K562 (cell line): ENCODE results near the gene COL25A1. TPM values are rescaled to one million over a fixed set of nuclear protein-coding genes. Genes with fewer than 3 reads are reported as not detected.

Experiments used
- ATAC-seq: fragments of 200-7000 bp; cut with Tn5 transposase; 3 replicates; pipeline ENCODE4 v1.9.1; 2020; ENCODE audit warnings: moderate library complexity
- BruUV-seq: library from RNA; stranded (reverse); fragments of 400-500 nt; replicated peaks from 2 replicates; lab custom pipeline; 2021; lab: Mats Ljungman, UMichigan
- CTCF ChIA-PET: fragments of 300-600 bp; formaldehyde crosslinking; extraction: SDS; loops from one replicate; lab custom pipeline; 2021; ENCODE audit warnings: low intra/inter-chr PET ratio; lab: Yijun Ruan, JAX
- POLR2A ChIA-PET: fragments of 300-600, 350-650 bp; sonication (Branson Sonifier 250); formaldehyde crosslinking; extraction: SDS; loops from one replicate; lab custom pipeline; 2021; ENCODE audit warnings: antibody characterized with exemption, inconsistent platforms; lab: Yijun Ruan, JAX
- DNase-seq, 4 experiments: peaks; one replicate each; pipeline versions ENCODE4 v3.0.0 to v3.0.0-alpha.2; 2011 to 2018; ENCODE audit warnings: low spot score in 3 of 4, mixed read lengths in 3 of 4; ENCODE audit errors: extremely low read depth in 1 of 4
- FAIRE-seq: peaks from 2 replicates; lab custom pipeline; 2011; peaks lifted over from hg19 to GRCh38; lab: Jason Lieb, UNC
- H2AFZ ChIP-seq: 2 replicates; pipeline ENCODE4 v1.6.0; 2011; ENCODE audit warnings: low read depth, low read length, control low read depth, inconsistent platforms
- H3K27ac ChIP-seq: fragments of 200-600 bp; 3 replicates; pipeline ENCODE4 v1.8.0; 2011; ENCODE audit warnings: low read depth, mild to moderate bottlenecking, control low read depth, inconsistent platforms, low read length, moderate library complexity, mixed read lengths; ENCODE audit errors: extremely low read depth
- H3K27me3 ChIP-seq, 2 experiments: fragments of 300-600 bp in 1 of 2; 2 replicates in 1 of 2; 3 replicates in 1 of 2; pipeline versions ENCODE4 v1.6.0 to v1.8.0; 2011; ENCODE audit warnings: inconsistent platforms in 2 of 2, low read length in 2 of 2, mild to moderate bottlenecking in 1 of 2, mixed read lengths in 1 of 2, moderate library complexity in 1 of 2; ENCODE audit not compliant: control insufficient read depth in 2 of 2, insufficient read depth in 2 of 2
- H3K36me3 ChIP-seq: fragments of 300-600 bp; 3 replicates; pipeline ENCODE4 v1.8.0; 2011; ENCODE audit warnings: mild to moderate bottlenecking, low read length, inconsistent platforms; ENCODE audit not compliant: control insufficient read depth, insufficient read depth
- H3K4me1 ChIP-seq, 2 experiments: fragments of 200-600 bp in 1 of 2; replicated peaks in 1 of 2; 2 replicates in 1 of 2; 3 replicates in 1 of 2; pipeline versions ENCODE4 v1.5.1 to v1.8.0; 2011; ENCODE audit warnings: inconsistent platforms in 2 of 2, low read length in 2 of 2, mild to moderate bottlenecking in 1 of 2, mixed read lengths in 1 of 2, moderate library complexity in 1 of 2; ENCODE audit not compliant: control insufficient read depth in 2 of 2, insufficient read depth in 2 of 2
- H3K4me2 ChIP-seq: 2 replicates; pipeline ENCODE4 v1.6.1; 2011; ENCODE audit warnings: low read length, control low read depth, inconsistent platforms, mixed read lengths; ENCODE audit not compliant: insufficient read depth
- H3K4me3 ChIP-seq: fragments of 200-600 bp; sonication (generic), shearing (Covaris generic); 2 replicates; pipeline ENCODE4 v1.5.1; 2016; ENCODE audit warnings: control low read depth, inconsistent platforms
- H3K79me2 ChIP-seq: fragments of 200-600 bp; 3 replicates; pipeline ENCODE4 v1.8.0; 2011; ENCODE audit warnings: low read length, inconsistent platforms; ENCODE audit not compliant: control insufficient read depth, insufficient read depth
- H3K9ac ChIP-seq, 2 experiments: 2 replicates each; pipeline versions ENCODE4 v1.6.0 to v1.6.1; 2011; ENCODE audit warnings: low read depth in 2 of 2, low read length in 2 of 2, control low read depth in 1 of 2, inconsistent platforms in 1 of 2, mild to moderate bottlenecking in 1 of 2, mixed read lengths in 1 of 2; ENCODE audit not compliant: insufficient read depth in 1 of 2
- H3K9me1 ChIP-seq: one replicate; pipeline ENCODE4 v1.6.0; 2011; ENCODE audit warnings: inconsistent platforms, mild to moderate bottlenecking, low read length, moderate library complexity; ENCODE audit not compliant: control insufficient read depth, insufficient read depth
- H3K9me3 ChIP-seq: replicated peaks from 2 replicates; pipeline ENCODE4 v1.5.1; 2011; ENCODE audit warnings: low read depth, low read length, inconsistent platforms; ENCODE audit not compliant: control insufficient read depth, insufficient read depth
- H4K20me1 ChIP-seq: replicated peaks from 2 replicates; pipeline ENCODE4 v1.6.1; 2011; ENCODE audit warnings: low read length, inconsistent platforms, mixed read lengths; ENCODE audit not compliant: control insufficient read depth, insufficient read depth
- C11orf30 ChIP-seq: fragments of 450-650 bp; IDR thresholded peaks from 2 replicates; pipeline ENCODE4 v1.6.1; 2016; ENCODE audit warnings: low read depth, mild to moderate bottlenecking
- CBFA2T3 ChIP-seq: fragments of 450-650 bp; IDR thresholded peaks from 2 replicates; pipeline ENCODE4 v1.6.1; 2017
- EHMT2 ChIP-seq: fragments of 450-650 bp; IDR thresholded peaks from 2 replicates; pipeline ENCODE4 v1.6.1; 2018; ENCODE audit warnings: antibody characterized with exemption
- GATAD2B ChIP-seq: fragments of 450-650 bp; IDR thresholded peaks from 2 replicates; pipeline ENCODE4 v1.6.1; 2017; ENCODE audit warnings: mild to moderate bottlenecking, borderline replicate concordance
- LEF1 ChIP-seq: fragments of 450-650 bp; IDR thresholded peaks from 2 replicates; pipeline ENCODE4 v1.6.1; 2016; ENCODE audit warnings: mild to moderate bottlenecking
- MAFF ChIP-seq: IDR thresholded peaks from 2 replicates; pipeline ENCODE4 v1.6.1; 2012; ENCODE audit warnings: low read length, improper control_type of control experiment
- NCOA1 ChIP-seq: fragments of 450-650 bp; IDR thresholded peaks from 2 replicates; pipeline ENCODE4 v1.6.1; 2016; ENCODE audit warnings: low read depth
- POU5F1 ChIP-seq: fragments of 150-350 bp; IDR thresholded peaks from 2 replicates; pipeline ENCODE4 v1.6.1; 2014; ENCODE audit warnings: borderline replicate concordance, low read length, low read depth, mild to moderate bottlenecking; ENCODE audit not compliant: partially characterized antibody
- RCOR1 ChIP-seq, 2 experiments: IDR thresholded peaks; 2 replicates each; pipeline ENCODE4 v1.6.1; 2012; ENCODE audit warnings: low read depth in 2 of 2, low read length in 2 of 2, borderline replicate concordance in 1 of 2, improper control_type of control experiment in 1 of 2
- SNIP1 ChIP-seq: fragments of 450-650 bp; IDR thresholded peaks from 2 replicates; pipeline ENCODE4 v1.7.1; 2017; ENCODE audit warnings: low read depth, mild to moderate bottlenecking
- ZNF197 ChIP-seq: fragments of 200-800 bp; sonication (Bioruptor generic); IDR thresholded peaks from 2 replicates; pipeline ENCODE4 v1.6.1; 2016; ENCODE audit warnings: low read depth, missing genetic modification characterization, missing compliant biosample characterization
- ZNF561 ChIP-seq: fragments of 450-650 bp; formaldehyde crosslinking; conservative IDR thresholded peaks from 2 replicates; pipeline ENCODE4 v1.4.0; 2020; ENCODE audit warnings: mild to moderate bottlenecking, moderate library complexity
- ZNF695 ChIP-seq: fragments of 450-650 bp; formaldehyde crosslinking; IDR thresholded peaks from 2 replicates; pipeline ENCODE4 v1.4.0; 2020; ENCODE audit warnings: mild to moderate bottlenecking, moderate library complexity
- ZNF717 ChIP-seq: fragments of 250-450 bp; sonication (Bioruptor Pico); IDR thresholded peaks from 2 replicates; pipeline ENCODE4 v1.5.0; 2021
- ZNF830 ChIP-seq: fragments of 250-450 bp; sonication (Bioruptor Pico); IDR thresholded peaks from 2 replicates; pipeline ENCODE4 v1.5.0; 2021; ENCODE audit warnings: mild to moderate bottlenecking
- WGBS: fragments of 100-300 bp; shearing (Covaris generic); methylation state at CpG from one replicate; pipeline ENCODE4 v1.1.6; 2016; ENCODE audit warnings: low coverage, mixed read lengths; ENCODE audit not compliant: insufficient coverage; ENCODE audit errors: missing lambda C conversion rate; 5-methylcytosine and 5-hydroxymethylcytosine counted together
- in situ Hi-C: fragments of 300-500 bp; cut with MboI; formaldehyde crosslinking; loops from 4 replicates; pipeline ENCODE4 v1.15.0; 2018; ENCODE audit warnings: inconsistent platforms, mixed read lengths
- intact Hi-C: fragments of 100-400 bp; cut with micrococcal nuclease; formaldehyde crosslinking; loops from 2 replicates; pipeline ENCODE4 v1.14.2; 2022
- polyA plus RNA-seq, 8 experiments: library from polyadenylated mRNA; depleted of rRNA in 4 of 8; stranded (reverse) in 5 of 8; unstranded in 3 of 8; fragments of >200 nt; fragmentation: Nextera tagmentation in 2 of 8; fragmentation: Illumina TruSeq in 1 of 8; extraction: Ambion mirVana in 2 of 8; extraction: Trizol in 1 of 8; gene quantifications; 2 replicates each; pipeline versions ENCODE4 v1.2.1 to v1.2.3, GENCODE V29; 2011 to 2014; ENCODE audit warnings: inconsistent platforms in 1 of 8, missing spikeins in 1 of 8
- total RNA-seq, 7 experiments: library from RNA; depleted of rRNA in 6 of 7; stranded (reverse); fragments of >200 nt in 6 of 7; fragmentation: Illumina TruSeq in 2 of 7; extraction: Trizol in 2 of 7; gene quantifications; 2 replicates each; pipeline versions ENCODE4 v1.2.1 to v1.2.3, GENCODE V29; 2011 to 2021; ENCODE audit warnings: low replicate concordance in 1 of 7
- TF ChIP-seq, protein P1 (sequence below): fragments of 150-350 bp; conservative IDR thresholded peaks from 2 replicates; pipeline ENCODE4 v1.6.1; 2014; ENCODE audit warnings: low read length
- TF ChIP-seq, protein P2 (sequence below): sonication (generic); formaldehyde crosslinking; IDR thresholded peaks from 2 replicates; pipeline ENCODE4 v1.9.0; 2022; ENCODE audit warnings: mild to moderate bottlenecking, missing genetic modification reagents
- TF ChIP-seq, protein P3 (sequence below): fragments of 450-650 bp; IDR thresholded peaks from 2 replicates; pipeline ENCODE4 v1.7.1; 2018; ENCODE audit warnings: mild to moderate bottlenecking, low read depth; ENCODE audit not compliant: partially characterized antibody

Gene COL25A1
- total and polyA plus RNA-seq, 9 of the 15 experiments (the other 6 are each of a cell fraction or from before 2014, with no cell fraction given) = 0.03 to 0.62 (median 0.27) TPM

DNA sequence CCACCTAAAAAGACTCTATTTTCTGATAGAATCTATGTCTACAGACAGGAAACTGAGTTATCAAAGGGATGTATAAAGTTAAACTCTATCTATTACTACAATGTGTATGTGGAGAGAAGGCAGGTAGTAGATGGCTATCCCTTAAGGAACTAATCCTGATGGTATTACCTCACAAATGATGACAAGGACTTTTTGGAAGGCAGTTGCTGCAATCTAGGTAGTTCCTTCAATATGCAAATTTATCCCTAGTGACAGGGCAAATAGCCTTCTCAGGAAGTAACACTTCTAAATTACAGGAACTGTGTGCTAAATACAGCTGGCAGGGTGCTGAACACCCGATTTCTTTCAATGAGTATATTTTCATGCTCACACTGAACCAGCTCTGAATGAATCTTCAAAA, 177.4 kb downstream of the COL25A1 start (continued):
- TF ChIP-seq, protein P1, sequence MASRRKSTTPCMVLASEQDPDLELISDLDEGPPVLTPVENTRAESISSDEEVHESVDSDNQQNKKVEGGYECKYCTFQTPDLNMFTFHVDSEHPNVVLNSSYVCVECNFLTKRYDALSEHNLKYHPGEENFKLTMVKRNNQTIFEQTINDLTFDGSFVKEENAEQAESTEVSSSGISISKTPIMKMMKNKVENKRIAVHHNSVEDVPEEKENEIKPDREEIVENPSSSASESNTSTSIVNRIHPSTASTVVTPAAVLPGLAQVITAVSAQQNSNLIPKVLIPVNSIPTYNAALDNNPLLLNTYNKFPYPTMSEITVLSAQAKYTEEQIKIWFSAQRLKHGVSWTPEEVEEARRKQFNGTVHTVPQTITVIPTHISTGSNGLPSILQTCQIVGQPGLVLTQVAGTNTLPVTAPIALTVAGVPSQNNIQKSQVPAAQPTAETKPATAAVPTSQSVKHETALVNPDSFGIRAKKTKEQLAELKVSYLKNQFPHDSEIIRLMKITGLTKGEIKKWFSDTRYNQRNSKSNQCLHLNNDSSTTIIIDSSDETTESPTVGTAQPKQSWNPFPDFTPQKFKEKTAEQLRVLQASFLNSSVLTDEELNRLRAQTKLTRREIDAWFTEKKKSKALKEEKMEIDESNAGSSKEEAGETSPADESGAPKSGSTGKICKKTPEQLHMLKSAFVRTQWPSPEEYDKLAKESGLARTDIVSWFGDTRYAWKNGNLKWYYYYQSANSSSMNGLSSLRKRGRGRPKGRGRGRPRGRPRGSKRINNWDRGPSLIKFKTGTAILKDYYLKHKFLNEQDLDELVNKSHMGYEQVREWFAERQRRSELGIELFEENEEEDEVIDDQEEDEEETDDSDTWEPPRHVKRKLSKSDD = no peak
- TF ChIP-seq NCOA1 = no peak
- no peak for TF ChIP-seq SNIP1
- TF ChIP-seq C11orf30 = peak; percentile 91

DNA sequence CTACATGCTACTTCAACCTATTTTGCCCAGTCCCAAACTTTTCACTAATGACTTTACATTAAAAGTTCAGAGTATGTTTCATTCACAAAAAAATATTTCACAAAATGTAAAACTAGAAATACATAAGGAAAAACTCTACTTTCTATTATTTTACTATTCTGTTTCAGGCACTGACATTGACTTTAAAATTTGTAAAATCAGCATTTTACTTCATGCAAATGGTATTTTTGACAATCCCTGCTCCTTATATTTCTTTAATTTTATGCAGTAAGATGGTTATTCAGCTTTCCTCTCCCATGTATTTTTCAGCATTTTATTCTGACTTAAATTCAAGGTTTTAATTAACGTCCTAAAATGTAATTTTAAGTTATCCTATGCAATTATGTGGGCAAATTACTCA, 178.5 kb downstream of the COL25A1 start:
- 48% methylated on average over 1 of the region's 1 CpG for WGBS
- Histone ChIP-seq H3K36me3 (no peaks in the 10 kb centered on the region), H3K4me1 (peaks cover 0 to 15% of the 10 kb centered on the region in 2 experiments; a peak in 3 of 5 replicates), H3K27me3 (no peaks in the 10 kb centered on the region), H4K20me1 (no peaks in the 10 kb centered on the region), H3K27ac (no peak overlapping the region), H3K4me2 (no peak overlapping the region), H3K4me3 (no peak overlapping the region), H3K9me1 (no peaks in the 10 kb centered on the region), H3K79me2 (no peaks in the 10 kb centered on the region), H2AFZ (0 out of 2 replicates have a peak overlapping the region, but pooled peaks have one; percentile 27), H3K9ac (no peak overlapping the region), H3K9me3 (no peaks in the 10 kb centered on the region)
- in situ Hi-C loops = no loop called here
- ChIA-PET CTCF (no interaction called here), POLR2A (no interaction called here)
- no TSS peak for BruUV-seq
- DNase-seq (no peak), FAIRE-seq (no peak), ATAC-seq (no peak)
- intact Hi-C loops = no loop called here
- peak; percentile 74 for TF ChIP-seq MAFF
- TF ChIP-seq, protein P2, sequence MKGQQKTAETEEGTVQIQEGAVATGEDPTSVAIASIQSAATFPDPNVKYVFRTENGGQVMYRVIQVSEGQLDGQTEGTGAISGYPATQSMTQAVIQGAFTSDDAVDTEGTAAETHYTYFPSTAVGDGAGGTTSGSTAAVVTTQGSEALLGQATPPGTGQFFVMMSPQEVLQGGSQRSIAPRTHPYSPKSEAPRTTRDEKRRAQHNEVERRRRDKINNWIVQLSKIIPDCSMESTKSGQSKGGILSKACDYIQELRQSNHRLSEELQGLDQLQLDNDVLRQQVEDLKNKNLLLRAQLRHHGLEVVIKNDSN (CRISPR knock-in tag) = no peak
- no peak for TF ChIP-seq POU5F1
- no peak for TF ChIP-seq ZNF717 (CRISPR knock-in tag)
- no peak for TF ChIP-seq ZNF197 (CRISPR knock-in tag)
- no peak for TF ChIP-seq LEF1
- TF ChIP-seq GATAD2B = no peak
- TF ChIP-seq EHMT2 = no peak
- TF ChIP-seq ZNF830 (CRISPR knock-in tag) = no peak
- TF ChIP-seq, protein P3, sequence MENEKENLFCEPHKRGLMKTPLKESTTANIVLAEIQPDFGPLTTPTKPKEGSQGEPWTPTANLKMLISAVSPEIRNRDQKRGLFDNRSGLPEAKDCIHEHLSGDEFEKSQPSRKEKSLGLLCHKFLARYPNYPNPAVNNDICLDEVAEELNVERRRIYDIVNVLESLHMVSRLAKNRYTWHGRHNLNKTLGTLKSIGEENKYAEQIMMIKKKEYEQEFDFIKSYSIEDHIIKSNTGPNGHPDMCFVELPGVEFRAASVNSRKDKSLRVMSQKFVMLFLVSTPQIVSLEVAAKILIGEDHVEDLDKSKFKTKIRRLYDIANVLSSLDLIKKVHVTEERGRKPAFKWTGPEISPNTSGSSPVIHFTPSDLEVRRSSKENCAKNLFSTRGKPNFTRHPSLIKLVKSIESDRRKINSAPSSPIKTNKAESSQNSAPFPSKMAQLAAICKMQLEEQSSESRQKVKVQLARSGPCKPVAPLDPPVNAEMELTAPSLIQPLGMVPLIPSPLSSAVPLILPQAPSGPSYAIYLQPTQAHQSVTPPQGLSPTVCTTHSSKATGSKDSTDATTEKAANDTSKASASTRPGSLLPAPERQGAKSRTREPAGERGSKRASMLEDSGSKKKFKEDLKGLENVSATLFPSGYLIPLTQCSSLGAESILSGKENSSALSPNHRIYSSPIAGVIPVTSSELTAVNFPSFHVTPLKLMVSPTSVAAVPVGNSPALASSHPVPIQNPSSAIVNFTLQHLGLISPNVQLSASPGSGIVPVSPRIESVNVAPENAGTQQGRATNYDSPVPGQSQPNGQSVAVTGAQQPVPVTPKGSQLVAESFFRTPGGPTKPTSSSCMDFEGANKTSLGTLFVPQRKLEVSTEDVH = no peak
- TF ChIP-seq ZNF695 (CRISPR knock-in tag) = no peak
- TF ChIP-seq RCOR1 (IDR thresholded peaks at IDR 0.05; ENCODE audit: borderline replicate concordance in 1 of 2, low read depth in 2 of 2, low read length in 2 of 2) = no peak
- TF ChIP-seq ZNF561 (CRISPR knock-in tag) = no peak
- no peak for TF ChIP-seq CBFA2T3
